ENCODE results near the gene PFDN1.

- no peak for TF ChIP-seq CTCF (IDR thresholded peaks at IDR 0.05 in 8 of 11, conservative IDR thresholded peaks at IDR 0.05 in 3 of 11)
- no peak for TF ChIP-seq POLR2A (IDR thresholded peaks at IDR 0.05)
Measured at GRCh38 chr5:140259500-140259899, 43.4 kb downstream of the PFDN1 start.

All from spleen (tissue), 7 donors.